Fibroblast of skin of right quadriceps (primary cell): Measurements from ENCODE around the gene MR1.
"Not testable (repeated sequence)": the region's sequence is repeated elsewhere in the genome, so short reads cannot be mapped to it uniquely, and the experiment has no call there.

Source experiments
- DNase-seq: peaks from one replicate; pipeline ENCODE4 v3.0.0-alpha.2; 2013

The MR1 gene

GRCh38 chr1:181033128-181033798 lies 520 bp upstream of the MR1 start:
- DNase-seq: peak; percentile 11

- not testable (repeated sequence) for DNase-seq
Observed at GRCh38 chr1:181035210-181035609, 1.4 kb downstream of the MR1 start.

GRCh38 chr1:181036107-181036836 lies 2.5 kb downstream of the MR1 start:
- DNase-seq: no peak

- no peak for DNase-seq
Observed at GRCh38 chr1:181037386-181037785, 3.6 kb downstream of the MR1 start.

DNA sequence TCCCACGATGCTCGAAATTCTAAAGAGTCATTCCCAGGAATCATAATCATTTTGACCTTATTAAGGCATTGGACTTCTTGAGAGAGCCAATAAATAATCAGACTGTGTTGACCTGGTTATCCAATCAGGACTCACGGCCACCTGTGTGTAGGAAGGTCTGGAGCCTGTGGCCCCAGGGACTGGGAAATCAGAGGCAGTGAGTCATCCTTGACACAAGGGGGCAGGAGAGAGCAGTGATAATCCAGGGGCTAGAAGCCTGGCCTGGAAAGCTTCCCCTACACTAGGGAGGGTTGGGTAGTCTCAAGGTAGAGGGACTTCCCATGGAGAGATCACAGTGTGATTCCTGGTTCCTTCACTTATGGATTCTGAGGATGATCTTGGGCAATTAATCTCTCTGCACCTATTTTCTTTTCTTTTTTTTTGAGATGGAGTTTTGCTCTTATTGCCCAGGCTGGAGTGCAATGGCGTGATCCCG lies 4.7 kb downstream of the MR1 start:
- peak; percentile 68 for DNase-seq

GRCh38 chr1:181040284-181040865 lies 6.6 kb downstream of the MR1 start:
- no peak for DNase-seq

GRCh38 chr1:181043025-181043888 lies 9.5 kb downstream of the MR1 start:
- peak; percentile 22 for DNase-seq

DNA sequence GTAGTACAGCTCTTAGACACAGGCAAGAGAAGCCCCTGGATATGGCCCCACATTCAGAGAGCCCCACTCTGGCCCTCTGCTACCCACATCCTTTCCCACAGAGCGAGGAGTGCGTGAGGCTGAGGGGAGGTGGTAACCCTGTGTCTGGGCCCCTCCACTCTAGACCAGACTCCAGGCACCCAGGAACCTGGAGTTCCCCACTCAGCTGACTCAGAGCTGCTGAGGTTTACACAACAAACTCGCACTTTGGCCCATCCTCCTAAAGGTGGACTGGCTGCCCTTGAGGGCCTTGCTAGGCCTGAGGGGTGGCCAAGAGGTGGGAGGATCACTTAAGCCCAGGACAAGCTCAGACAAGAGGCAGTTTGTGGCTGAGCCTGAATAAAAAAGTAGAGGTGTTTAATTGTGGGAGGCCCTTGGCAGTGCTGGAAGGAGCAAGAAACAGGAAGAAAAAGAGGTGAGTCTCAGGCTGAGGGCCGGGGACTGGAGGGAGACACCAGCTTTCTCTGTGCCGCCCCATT lies 10.7 kb downstream of the MR1 start:
- no peak for DNase-seq

DNA sequence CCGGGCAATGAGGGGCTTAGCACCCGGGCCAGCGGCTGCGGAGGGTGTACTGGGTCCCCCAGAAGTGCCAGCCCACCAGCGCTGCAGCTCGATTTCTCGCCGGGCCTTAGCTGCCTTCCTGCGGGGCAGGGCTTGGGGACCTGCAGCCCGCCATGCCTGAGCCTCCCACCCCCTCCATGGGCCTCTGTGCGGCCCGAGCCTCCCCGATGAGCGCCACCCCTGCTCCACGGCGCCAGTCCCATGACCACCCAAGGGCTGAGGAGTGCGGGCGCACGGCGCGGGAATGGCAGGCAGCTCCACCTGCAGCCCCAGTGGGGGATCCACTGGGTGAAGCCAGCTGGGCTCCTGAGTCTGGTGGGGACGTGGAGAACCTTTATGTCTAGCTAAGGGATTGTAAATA lies 12.2 kb downstream of the MR1 start:
- DNase-seq: not testable (repeated sequence)

DNA sequence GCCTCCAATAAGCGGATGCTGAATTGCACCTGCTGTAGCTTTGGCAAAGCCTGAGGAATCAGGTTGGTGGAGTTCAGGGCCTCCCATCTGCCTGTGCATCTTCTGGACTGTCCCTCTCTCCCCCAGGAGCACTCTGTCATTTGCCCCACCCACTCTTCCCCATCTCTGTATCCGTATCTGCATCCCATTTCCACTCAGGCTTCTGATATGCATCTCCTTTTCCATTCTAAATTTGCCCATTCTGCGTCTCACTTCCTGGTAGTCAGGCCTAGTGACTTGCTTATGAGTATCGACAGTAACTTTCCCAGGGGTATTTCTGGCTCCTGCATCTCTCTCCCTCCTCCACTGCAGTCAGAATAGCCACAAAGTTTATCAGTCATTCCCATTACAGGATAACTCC lies 15.6 kb downstream of the MR1 start:
- DNase-seq: no peak

DNA sequence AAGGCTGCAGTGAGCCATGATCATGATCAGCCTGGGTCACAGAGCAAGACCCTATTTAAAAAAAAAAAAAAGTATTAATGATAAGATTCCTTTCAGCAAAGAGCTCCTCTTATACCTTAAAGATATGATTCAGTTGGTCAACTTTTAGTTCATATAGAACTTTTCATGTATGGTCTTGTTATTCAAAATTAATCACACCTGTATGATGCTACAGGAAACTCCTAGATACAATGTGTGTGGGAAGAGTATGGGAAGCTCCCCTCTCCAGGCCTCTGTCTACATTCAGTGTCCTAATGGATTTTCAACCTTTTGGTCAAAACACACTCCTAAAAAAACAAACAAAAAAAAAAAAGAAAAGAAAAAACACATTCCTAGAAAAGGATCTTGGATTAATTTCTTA lies 17.1 kb downstream of the MR1 start:
- DNase-seq: no peak

- no peak for DNase-seq
Observed at GRCh38 chr1:181056560-181056959, 22.8 kb downstream of the MR1 start.

DNA sequence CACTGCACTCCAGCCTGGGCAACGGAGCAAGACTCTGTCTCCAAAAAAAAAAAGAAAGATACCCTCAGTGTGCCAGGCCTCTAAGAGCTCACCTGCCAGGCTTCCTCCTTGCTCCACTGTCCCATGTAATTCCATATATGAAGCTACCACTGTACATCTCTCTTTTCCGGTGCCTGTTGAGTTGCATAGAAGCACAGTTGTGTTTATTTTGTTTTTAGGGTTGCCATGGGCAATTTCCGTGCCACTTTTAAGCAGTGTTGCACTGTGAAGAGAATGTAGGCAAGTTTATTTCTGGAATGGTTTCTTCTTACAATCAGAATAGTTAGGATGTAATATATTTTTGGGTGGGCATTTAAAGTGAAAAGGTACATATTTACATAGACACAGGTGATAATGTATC lies 23.3 kb downstream of the MR1 start:
- DNase-seq: no peak

DNA sequence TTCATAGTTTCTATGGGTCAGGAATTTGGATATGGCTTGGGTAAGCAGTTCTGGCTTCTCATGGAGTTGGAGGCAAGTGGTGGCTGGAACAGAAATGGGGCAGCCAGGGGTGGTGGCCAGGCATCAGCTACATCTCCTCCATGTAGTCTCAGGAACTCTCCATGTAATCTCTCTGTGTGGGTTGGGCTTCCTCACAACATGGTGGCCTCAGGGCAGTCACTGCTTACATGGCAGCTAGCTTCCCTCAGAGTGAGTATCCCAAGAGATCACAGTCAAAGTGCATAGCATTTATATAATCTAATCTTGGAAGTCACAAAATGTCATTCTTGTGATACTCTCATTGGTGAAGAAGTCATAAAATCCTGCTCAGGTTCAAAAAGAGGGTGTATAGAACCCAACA lies 25.7 kb downstream of the MR1 start:
- DNase-seq: no peak

DNA sequence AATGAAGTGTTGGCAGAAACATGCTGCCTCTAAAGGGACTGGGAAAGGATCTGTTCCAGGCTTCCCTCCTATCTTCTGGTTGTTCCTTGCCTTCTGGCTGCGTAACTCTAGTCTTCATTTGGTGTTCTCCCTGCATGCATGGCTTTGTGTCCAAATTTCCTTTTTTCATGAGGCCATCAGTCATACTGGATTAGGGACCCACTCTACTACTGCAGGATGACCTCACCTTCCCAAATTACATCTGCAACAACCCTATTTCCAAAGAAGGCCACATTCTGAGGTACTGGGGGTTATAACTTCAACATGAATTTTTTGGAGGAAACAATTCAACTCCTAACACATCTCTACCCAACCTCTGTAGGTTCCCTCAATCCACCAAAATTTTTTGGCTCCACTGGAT lies 26.3 kb downstream of the MR1 start:
- no peak for DNase-seq

- DNase-seq: not testable (repeated sequence)
Observed at GRCh38 chr1:181060947-181061346, 27.2 kb downstream of the MR1 start.

GRCh38 chr1:181061487-181061886 lies 27.7 kb downstream of the MR1 start:
- no peak for DNase-seq

DNA sequence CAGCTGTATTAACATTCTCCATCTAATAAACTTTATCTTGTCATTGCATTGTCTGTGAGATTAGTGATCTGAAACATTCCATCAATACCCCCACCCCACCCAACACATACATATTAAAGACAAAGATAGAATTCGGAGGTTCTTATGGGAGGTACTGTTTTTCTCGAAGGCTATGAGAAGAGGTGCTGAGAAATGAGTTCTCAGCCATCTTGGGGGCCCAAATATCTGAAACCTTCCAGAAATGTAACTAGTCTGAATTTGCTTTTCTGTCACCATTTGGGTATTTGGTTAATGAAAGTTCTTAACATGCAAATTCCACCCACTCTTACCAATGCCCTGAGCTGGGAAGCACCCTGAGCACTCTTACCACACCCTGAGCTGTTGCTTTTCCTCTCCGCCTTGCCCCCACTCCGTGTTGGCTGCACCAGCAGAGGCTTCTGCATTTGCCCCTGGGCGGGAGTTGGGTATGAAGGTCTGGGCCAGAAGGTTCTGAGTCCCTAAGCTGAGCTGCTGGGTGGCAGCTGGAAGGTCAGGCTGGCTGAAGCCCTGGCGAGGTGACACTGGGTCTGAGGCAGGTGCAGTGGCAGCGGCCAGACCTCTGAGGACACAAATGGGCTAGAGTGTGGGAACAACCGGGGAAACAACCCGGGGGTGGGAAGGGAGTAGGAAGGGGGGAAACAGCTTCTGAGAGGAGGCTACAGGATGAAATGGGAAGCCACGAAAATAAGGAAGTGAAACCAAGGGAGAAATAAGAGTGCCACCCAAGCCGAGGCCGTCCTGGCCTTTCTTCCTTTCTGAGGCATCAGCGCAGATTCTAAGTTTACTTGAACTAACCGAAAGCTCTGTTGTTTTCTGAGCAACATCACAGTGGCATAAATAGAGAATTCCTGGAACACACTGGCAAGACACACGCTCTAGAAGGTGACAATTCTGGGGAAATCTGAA lies 28.4 kb downstream of the MR1 start:
- no peak for DNase-seq

- peak; percentile 70 for DNase-seq
Observed at GRCh38 chr1:181062836-181063428, 29.1 kb downstream of the MR1 start.

DNA sequence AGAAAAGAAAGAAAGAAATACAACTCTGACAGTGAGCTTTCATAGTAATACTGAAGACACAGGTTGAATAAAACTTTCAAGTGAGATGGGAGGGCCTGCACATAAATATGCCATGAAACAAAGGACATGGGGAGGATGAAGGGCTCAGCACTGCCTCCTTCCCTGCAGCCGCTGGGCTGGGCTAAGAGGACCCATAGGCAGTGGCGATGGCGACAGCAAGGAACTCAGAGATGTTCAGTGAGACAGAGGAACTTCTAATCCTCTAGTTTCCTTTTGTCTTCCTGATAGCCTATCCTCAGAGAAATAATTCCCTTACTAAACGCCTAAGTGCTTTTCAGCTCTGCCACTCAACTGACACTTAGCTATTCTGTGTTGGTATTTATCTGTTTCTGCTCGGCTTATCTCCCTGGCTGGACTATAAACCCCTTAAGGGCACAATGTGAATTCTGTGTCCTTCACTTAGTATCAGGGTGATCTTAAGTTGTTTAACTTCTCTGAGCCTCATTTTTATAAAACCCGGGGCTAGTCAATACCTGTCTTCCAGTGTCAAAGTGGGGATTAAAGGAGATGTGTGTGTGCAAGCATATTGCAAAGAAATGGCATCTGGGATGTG lies 30.3 kb downstream of the MR1 start:
- no peak for DNase-seq

GRCh38 chr1:181064702-181065101 lies 30.9 kb downstream of the MR1 start:
- no peak for DNase-seq
